GM19455 (cell line): ENCODE measurements around the gene JPH4.
"Not testable (repeated sequence)": the region's sequence is repeated elsewhere in the genome, so short reads cannot be mapped to it uniquely, and the experiment has no call there.

ENCODE experiments used
- ATAC-seq: cut with Tn5 transposase; IDR thresholded peaks from one replicate; pipeline ENCODE4 v1.9.1; 2021; ENCODE audit not compliant: unreplicated experiment

The JPH4 gene

DNA sequence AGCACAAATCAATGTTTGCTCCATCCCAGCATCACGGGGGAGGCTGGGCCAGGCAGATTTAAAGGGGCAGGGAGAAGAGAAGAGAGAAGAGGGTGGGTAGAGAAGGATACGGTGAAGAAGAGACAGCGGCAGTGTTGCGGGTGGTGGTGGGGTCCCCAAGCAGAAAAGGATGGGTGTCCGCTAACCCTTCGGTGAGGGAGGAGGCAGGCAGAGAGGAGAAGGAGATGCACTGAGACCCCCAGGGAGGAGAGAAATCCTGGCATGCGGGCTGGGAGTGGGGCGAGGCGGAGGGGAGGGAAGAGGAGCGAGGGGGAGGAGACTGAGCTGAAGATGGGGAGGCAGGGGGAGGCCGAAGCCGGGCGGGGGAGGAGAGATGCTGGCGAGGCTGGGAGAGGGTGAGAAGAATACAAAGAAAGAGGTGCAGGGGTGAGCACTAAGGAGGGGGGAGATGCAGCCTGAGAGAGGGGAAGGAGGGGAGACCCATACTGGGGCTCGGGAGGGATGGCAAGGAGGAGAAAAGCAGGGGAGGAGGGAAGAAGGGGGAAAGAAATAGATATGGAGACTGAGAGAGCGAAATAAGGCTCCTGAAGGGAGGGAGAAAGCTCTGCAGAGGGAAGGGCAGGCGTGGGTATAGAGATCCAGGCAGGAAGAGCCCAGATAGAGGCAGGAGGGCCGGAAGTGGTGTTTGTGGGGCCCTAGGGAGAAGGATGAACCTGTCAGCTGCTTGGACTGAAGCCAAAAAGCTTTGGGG lies at the start of gene JPH4:
Gene JPH4, minus strand, starts transcription at position 231 of the 751 bp plus-strand sequence. CDS start 1,337 bp downstream, outside the sequence.
- ATAC-seq = no peak

DNA sequence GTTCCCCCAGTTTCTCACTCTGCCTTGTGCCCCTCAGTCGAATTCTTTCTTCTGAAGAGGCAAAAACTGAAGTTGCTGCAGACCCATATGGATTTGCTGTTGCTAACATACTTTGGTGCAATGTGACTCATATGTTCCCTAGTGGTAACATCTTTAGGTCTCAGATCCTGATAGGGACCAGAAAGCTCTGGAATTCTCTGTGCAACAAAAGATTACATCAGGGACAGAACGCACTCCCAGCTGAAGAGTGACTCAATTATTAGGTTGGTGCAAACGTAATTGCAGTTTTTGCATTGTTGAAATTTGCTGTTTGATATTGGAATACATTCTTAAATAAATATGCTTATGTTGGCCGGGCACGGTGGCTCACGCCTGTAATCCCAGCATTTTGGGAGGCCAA lies 49.4 kb upstream of the JPH4 start:
- ATAC-seq = no peak

DNA sequence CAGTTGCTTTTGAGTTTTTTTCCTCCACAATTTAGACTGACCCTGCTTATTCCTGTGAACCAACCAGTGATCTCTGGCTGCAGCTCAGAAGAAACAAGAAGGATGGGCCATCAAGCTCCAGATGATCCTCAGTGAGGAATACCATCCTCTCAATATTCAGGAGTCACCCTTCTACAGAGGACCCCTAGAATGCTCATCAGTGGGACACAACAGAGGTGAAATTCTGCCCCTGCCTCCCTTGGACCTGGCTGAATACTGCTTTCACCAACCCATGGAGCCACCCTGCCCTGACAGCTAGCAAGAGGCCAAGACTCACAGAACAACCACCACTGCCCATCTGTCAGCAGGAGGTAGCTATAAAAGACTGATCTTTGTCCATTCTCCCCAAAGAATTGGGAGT lies 48.4 kb upstream of the JPH4 start:
- no peak for ATAC-seq

DNA sequence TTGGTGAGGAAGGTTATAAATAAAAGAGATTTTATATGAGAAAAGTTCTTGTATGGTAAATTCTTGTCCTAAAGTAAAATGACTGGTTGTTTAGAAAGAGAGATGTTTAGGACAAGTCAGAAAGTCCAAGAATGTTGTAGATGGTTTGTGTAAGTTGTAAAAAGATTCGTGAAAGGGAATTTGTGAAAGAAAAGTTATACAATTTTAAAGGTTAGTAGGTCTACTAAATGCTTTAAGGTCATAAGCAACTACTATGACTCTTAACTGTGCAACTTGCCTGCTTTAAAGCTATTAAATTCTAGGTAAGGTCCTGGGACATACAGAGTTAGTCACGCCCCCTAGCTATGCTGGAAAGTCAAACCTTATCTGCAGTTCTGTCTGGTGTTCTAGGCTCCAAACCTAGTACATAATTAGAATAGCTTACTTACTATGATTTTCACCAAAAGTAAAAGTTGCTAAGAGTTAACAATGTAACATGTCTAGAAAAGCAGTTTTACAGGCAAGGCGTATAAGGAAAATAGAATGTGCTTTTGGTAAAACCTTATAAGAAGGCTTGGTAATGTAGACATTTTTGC lies 46.3 kb upstream of the JPH4 start:
- ATAC-seq = no peak

DNA sequence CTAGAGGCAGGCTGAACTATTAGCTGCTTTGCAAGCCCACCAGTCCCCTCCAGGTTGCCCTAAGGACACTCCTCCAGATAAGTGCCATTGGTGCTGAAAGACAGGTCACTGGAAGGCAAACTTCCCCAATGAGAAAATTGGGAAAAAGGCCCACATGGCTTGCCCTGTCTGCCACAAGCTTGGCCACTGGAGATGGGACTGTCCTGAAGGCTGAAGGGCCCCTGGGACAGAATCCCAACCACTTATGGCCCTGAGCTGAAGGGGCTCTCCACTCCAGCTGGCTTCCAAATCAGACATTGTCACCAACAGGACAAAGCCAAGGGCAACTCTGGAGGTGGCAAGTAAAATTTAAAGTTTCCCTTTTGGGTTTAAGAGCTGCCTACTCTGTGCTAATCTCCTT lies 45.4 kb upstream of the JPH4 start:
- ATAC-seq = no peak

DNA sequence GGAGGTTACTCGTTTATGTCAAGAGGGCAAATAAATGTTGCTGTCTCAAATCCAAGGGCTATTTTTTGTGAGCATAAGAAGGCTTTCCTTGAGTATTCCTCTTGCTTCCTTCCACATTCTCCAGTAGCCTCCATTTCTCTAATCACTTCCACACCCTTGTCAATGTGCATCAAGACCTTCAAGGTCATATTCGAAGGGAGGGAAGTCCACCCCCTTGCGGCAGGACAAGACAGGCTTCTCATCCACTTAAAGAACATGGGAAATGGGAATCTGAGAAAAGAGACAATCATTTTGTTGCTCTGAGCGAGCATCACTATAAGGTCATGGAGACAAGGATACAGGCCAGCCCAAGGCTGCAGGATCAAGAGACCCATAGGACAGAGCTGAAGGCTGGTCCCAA lies 44.4 kb upstream of the JPH4 start:
- no peak for ATAC-seq

DNA sequence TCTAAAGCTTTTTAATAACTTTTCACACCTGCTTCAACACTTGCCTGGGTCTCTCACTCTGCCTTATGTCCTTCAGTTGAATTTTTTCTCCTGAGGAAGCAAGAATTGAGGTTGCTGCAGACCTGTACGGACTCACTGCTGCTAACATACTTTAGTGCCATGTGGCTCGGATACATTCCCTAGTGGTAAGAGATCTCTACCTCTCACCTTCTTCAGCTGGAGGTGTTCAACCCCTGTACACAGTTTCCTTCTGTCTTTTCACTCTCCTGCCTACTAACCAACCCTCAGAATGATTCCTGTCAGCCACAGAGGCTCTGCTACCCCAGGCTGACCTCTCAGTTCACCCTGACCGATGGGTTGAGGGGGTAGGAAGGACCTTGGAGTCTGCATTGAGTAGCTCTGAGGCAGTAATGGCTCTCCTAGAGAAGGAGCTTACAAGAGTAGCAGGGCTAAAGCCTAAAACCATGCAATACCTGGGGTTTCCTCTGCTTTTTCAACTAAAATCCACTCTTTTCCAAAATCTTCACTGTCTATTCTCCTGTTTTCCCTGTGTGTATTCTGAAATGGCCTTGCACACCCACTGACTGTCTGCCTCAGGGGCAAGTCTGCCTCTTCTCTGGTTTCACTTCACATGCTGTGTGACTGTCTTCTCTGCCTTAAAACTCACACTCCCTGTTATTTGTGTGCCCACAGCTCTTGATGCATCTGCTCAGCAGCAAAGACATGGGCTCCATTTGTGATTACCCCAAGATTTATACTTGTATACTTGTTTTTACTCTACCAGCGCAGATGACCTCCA lies 43.5 kb upstream of the JPH4 start:
- no peak for ATAC-seq

DNA sequence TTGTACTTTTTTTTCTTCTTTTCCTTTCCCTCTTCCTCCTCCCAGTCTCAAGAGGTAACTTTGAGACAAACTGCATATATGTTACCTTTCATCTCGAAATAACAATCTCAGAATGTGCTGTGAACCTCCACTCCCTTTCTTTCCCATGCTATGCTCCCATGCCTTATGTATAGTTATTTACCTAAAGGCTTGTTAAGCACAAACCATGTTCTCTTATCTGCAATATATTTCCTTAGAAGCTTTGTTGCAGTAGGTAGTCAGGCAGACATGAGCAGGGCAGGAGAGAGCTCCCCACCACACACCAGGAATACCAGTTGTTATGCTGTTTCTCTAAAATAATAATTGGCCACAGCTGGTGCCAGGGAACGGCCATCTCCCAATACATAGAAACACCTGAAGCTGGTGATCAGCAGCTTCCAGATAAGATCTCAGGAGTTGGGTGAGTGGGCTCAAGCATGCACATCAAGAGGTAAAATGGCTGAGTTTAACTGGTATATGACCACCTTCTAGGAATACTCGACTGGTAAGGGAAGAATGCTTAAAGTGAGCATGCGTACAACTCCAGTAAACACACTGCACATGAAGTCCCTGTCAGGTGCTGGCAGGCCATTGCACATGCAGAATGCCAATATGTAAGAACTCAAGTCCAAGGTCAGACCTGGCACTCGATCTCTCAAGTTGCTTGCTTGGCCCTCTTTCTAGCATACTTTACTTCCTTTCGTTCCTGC lies 42.8 kb upstream of the JPH4 start:
- ATAC-seq = no peak

DNA sequence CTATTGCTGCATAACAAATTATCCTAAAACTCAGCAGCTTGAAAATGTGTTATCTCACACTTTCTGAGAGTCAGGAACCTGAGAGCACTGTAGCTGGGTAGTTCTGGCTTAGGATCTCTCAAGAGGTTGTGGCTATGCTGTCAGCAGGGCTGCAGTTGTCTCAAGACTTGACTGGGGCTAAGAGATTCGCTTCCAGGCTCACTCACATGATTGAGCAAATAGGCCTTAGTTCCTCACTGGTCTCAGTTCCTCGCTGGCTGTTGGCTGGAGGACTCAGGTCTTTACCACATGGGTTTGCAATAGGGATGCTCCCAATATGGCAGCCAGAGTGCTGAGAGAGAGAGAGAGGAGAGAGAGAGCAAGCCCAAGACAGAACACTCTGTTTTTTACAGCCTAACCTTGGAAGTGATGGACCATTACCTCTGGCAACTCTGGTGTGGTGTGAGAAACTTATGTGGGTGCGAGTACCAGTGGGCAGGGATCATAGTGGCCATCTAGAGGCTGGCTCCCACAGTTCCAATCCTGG lies 41.6 kb upstream of the JPH4 start:
- no peak for ATAC-seq

DNA sequence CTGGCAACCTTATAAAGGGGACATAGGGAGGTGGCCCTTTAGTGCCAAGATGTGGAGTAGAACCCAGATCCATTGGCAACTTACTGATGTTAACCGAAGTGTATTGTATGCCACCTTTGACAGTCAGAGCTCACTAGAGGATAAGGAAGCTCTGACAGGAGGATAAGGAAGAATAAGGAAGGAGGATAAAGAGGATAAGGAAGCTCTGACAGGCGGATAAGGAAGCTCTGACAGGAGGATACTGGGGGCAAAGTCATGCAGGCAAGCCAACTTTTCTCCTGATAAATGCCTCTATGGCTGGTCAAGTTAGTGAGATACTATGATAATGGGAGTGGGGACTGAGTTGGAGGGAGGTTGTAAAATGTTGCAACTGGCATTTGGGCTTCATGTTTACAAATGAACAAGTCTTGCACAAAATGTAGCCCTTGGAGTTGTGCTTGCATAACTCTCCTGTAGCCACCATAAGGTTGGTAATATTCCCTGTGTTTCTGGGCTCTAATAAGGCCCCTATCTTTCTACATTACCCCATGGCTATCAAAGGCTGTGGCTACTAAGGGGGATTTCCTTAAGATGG lies 39.9 kb upstream of the JPH4 start:
- ATAC-seq = no peak

DNA sequence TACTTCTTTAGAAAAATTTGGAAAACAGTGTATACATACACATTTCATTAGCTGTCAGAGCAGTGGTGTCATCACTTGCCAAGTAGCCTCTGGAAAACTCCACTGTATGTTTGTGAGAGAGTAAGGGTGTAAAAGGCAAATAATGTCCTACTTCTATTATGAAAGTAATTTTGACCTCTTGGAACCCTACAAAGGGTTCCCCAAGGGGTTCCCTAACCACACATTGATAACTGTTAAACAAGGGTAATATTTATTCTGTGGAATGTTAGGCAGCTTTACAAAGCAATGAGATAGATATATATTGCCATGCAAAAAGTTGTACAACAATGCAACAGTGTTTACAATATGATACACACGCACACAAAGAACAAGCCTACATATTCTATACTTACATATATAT lies 38.9 kb upstream of the JPH4 start:
- no peak for ATAC-seq

DNA sequence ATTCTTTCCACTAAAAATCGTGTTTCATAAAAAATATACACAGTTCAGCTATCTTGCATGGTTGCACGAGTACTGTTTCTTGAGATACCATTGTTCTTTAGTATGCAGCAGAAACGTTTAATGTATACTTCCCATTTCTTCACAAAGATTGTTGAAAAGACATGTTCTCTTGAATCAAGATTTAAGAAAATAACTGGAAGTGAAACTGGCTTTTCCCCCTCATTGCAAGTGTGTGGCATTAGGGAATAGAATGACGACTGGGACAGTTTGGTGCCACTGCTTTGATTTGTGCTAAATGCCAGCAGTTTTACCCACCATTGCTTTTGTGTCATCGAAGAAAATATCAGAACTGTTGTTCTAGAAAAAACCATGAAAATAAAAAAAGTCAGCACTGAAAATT lies 37.3 kb upstream of the JPH4 start:
- ATAC-seq = no peak

DNA sequence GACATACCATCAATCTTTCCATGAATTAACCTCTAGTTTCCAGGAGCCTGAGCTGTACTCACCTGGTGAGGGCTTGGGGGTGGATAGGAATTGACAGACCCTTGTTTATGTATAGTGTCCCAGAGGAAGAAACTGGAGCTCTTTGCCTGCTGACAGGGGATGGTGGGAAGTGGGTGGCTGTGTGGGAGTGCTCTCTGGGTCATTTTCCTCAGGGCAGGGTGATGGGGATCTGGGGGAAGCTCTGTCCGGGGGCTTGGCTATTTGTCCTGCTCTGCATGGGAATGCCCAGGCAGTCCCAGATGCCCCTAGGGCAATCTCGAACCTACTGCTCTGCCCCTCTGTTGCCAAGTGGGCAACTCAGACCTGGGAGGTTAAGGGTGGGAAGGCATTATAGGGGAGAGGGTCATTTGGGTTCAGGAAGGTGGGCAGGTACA lies 35.8 kb upstream of the JPH4 start:
- ATAC-seq = no peak

DNA sequence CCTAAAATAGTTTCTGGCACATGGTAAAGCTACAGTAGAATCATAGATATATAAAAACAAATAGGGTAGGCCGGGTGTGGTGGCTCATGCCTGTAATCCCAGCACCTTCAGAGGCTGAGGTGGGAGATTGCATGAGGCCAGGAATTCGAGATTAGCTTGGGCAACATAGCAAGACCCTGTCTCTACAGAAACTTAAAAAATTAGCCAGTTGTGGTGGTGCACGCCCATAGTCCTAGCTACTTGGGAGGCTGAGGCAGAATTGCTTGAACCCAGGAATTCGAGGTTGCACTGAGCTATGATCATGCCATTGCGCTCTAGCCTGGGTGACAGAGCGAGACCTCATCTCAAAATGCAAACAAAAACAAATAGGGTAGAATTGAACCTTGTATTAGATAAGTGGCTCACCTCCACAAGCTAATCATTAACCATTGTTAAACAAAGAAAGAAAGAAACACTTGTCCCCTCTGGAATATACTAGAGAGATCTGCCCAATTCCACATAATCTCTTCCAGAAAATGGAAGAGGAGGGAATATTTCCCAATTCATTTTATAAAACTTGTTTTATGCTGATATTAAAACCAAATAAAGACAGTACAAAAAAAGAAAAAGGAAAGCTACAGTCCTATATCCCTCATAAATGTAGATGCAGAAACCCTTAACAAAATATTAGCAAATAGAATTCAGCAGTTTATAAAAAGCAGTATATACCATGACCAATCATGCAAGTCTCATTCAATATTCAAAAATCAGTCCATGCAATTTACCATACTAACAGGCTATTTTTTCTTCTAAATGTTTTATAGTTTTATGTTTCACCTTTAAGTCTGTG lies 34.9 kb upstream of the JPH4 start:
- no peak for ATAC-seq

DNA sequence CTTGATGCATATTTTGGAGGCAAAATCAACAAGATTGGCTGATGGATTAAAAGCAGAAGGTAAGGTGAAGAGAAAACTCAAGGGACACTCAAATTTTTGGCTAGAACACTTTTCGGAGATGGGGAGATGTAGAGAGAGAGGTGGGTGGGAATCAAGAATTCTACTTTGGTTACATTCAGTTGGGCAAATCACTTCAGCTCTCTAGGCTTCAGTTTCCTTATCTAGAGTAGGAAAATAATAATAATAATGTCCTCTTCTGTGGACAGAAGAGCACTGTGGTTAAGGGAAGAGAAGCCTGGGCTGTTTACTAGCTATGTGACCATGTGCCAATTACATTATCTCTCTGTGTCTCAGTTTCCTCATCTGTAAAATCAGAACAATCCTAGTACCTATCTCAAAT lies 34.2 kb upstream of the JPH4 start:
- no peak for ATAC-seq

DNA sequence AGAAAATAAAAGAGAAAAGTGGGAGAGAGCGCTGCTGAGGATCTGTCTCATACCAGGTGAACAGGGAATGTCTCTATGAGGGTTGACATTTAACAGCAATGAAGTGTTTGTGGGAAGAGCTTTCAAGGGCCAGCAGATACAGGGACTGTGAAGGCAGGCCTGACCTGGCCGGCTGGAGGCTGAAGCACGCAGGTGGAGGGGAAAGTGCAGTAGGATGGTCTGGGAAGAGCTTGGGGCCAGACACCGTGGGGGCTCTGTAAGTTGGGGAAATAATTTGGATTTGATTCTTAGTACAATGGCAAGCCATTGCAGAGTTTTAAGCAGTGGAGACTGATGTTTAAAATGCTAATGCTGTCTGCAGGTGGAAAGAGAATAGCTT lies 33.8 kb upstream of the JPH4 start:
- no peak for ATAC-seq

DNA sequence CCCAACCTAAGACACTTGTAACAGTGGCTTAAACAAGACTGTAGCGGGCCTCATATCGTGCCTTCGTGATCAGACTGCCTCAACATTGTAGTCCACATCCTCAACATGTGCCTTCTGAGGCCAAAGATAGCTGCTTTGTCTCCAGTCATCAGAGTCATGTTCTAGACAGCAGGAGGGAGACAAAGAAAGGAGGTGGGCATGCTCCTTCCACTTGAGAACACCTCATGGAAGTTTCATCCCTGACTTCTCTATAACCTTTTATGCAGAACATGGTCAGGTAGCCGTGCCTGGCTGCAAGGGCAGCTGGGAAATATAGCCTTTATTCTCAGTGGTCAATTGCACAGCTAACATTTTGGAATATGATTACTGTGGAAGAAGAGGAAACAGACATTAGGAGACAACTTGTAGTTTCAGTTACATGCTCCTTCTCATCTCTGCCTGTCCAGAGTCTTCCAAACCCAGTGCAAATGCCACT lies 32.3 kb upstream of the JPH4 start:
- no peak for ATAC-seq

DNA sequence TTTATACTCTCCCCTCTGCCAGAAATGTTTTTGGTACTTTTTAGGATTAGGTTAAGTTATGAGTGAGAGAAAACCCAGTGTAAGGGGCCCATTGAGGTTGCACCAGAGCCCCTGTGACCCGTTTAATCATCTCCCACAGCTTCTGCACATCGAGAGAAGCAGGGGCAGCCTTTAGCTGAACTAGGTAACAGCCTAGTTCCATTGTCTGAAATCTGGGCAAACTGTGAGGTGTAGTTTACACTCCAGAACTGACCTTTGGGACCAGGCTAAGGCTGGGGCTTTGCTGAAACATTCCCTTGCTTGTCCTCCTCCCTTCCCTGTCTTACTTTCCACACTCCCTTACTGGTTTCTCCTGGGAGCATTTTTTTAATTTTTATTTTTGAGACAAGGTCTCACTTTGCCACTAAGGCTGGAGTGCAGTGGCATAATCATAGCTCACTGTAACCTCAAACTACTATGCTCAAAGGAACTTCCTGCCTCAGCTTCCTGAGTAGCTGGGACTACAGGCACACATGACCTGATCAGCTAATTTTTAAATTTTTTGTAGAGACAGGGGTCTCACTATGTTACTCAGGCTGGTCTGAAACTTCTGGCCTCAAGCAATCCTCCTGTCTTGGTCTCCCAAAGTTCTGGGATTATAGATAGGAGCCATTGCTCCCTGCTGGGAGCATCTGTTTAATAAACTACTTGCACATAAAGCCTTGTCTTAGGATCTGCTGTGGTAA lies 31.7 kb upstream of the JPH4 start:
- no peak for ATAC-seq

DNA sequence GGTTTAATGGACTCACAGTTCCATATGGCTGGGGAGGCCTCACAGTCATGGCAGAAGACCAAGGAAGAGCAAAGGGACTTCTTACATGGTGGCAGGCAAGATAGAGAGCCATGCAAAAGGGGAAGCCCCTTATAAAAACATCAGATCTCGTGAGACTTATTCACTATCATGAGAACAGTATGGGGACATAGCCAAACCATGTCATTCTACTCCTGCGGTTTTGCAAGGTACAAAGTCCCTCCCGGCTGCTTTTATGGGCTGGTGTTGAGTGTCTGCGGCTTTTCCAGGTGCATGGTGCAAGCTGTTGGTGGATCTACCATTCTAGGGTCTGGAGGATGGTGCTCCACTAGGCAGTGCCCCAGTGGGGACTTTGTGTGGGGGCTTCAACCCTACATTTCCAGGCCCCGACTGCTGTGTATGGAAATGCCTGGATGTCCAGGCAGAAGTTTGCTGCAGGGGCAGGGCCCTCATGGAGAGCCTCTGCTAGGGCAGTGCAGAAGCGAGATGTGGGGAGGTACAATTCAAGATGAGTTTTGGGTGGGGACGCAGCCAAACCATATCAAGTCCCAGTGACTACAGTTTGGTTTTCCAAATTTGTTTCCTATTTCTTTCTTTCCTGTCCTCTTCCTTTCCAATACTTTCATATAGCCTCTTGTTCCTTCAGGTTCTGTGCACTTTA lies 31.0 kb upstream of the JPH4 start:
- not testable (repeated sequence) for ATAC-seq
